ENCODE data around the gene IRF2. TPM values are rescaled to one million over a fixed set of nuclear protein-coding genes. Genes with fewer than 3 reads are reported as not detected.
"Not testable (repeated sequence)": the region's sequence is repeated elsewhere in the genome, so short reads cannot be mapped to it uniquely, and the experiment has no call there.

The IRF2 gene
- total RNA-seq, 1 donor from 2014 or later: 47.6 TPM

DNA sequence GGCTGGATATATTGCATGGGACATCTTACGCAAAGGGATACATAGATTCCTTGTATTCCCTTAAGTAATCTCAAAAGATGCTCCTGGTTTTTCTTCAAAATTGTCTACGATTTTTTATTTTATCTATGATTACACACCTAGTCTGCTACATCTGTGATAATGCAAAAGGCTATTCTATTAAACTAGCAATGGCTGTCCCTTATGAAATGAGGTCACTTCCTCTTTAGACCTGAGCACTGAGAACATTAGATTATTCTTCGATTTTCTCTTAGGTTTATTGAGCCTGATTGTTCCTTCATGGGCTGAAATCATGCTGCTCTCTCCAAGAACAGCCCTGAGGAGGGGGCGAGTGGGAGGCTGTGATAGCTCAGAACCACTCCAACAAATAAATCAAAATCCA, 129.9 kb downstream of the IRF2 start:
- intact Hi-C loops (cut with micrococcal nuclease): loop anchor here (5.0 kb wide), 2 partner anchors 38 to 42 kb away; no protein-coding TSS in a partner anchor
- peaks cover 24% of the 10 kb centered on the region for H3K4me1 Mint-ChIP-seq (ENCODE audit: low read depth)
- no peaks in the 10 kb centered on the region for H3K9me3 Mint-ChIP-seq
- peak overlapping the region; percentile 74 for H3K4me3 Mint-ChIP-seq (ENCODE audit: low read depth)
- DNase-seq (ENCODE audit: low spot score): no peak
- H3K27me3 Mint-ChIP-seq (ENCODE audit: low read depth): no peaks in the 10 kb centered on the region
- no peak overlapping the region for H3K27ac Mint-ChIP-seq
- H3K36me3 Mint-ChIP-seq (ENCODE audit: low read depth): no peaks in the 10 kb centered on the region

DNA sequence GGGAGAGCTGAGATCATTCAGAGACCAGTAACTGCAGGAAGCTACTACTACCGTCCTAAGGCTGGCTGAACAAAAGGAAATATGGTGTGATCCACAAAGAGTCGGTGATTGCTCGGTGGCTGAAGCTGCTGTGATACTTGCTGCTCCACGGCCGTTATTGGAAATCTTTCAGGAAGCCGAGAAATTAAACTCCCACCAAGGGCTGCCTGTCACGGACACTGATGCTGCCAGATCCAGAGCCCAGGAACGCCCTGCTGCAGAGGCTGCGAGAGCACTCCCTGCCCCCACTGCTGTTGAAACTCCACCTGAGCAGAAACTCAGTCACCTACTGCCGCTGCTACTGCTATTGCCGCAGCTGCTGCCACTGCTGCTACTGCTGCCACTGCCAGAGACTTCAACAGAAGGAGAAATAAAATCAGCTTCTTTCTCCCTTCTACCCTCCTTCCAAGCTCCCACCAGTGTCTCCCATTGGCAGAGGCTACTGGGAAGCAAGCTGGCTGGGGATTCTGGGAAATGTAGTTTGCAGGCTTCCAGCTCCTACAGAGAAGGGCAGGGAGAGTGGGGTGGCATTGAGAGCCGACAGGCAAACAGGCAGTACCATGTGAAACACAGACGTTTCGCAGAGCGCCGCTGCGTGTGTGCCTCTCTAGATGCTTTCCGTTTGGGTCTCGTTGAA, 130.7 kb downstream of the IRF2 start:
- DNase-seq (ENCODE audit: low spot score): peak; percentile 31
- H3K27me3 Mint-ChIP-seq (ENCODE audit: low read depth): no peaks in the 10 kb centered on the region
- H3K4me1 Mint-ChIP-seq (ENCODE audit: low read depth): peaks cover 27% of the 10 kb centered on the region
- H3K27ac Mint-ChIP-seq: peak overlapping the region; percentile 68
- peak overlapping the region; percentile 74 for H3K4me3 Mint-ChIP-seq (ENCODE audit: low read depth)
- intact Hi-C loops (cut with micrococcal nuclease): loop anchor here (5.0 kb wide), 2 partner anchors 39 to 41 kb away; no protein-coding TSS in a partner anchor
- H3K9me3 Mint-ChIP-seq: peaks cover 3% of the 10 kb centered on the region
- peaks cover 2% of the 10 kb centered on the region for H3K36me3 Mint-ChIP-seq (ENCODE audit: low read depth)

DNA sequence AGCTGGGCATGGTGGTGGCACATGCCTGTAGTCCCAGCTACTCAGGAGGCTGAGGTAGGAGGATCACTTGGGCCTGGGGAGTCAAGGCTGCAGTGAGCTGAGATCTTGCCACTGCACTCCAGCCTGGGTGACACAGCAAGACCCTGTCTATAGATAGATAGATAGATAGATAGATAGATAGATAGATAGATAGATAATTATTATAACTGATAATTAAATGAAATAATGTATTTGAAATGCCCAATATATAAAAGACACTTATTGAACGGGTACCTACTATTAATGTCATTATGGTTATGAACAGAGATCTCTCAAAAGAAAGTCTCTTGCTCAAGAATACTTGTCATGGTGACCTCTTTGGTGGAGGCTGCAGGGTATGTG, 131.5 kb downstream of the IRF2 start:
- H3K27me3 Mint-ChIP-seq (ENCODE audit: low read depth); DNase-seq (ENCODE audit: low spot score); H3K36me3 Mint-ChIP-seq (ENCODE audit: low read depth); H3K9me3 Mint-ChIP-seq: not testable (repeated sequence)
- Mint-ChIP-seq H3K27ac (peak overlapping the region; percentile 68), H3K4me1 (ENCODE audit: low read depth) (peaks cover 31% of the 10 kb centered on the region), H3K4me3 (ENCODE audit: low read depth) (peak overlapping the region; percentile 74)
- intact Hi-C loops (cut with micrococcal nuclease): loop anchor here (5.0 kb wide), 2 partner anchors 39 to 41 kb away; no protein-coding TSS in a partner anchor

DNA sequence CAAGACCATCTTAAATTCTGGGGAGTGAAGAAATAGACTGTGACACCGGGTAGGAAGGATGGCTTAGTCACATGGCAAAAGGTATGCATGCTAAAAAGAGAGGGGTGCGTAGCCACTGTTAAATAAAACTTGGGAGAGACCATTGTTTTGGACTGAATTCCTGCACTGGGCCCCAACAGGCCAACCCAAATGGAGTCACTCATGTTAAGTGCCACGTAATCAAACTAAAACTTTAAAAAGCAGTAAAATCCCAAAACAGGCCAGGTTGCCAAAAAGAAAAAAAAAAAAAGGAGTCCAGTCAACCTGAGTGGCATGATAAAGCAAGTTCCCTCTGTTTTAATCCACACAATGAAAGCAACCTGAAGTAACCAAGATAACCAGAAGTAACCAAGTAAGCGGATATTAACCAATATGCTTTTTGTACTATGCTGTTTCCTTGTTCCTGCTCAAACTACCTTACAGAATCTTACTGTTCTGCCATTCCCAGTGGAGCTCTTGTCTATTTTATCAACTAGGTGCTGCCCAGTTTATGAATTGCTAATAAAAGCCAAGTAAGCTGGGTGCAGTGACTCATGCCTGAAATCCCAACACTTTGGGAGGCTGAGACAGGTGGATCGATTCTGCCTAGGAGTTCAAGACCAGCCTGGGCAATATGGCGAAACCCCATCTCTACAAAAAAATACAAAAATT, 132.0 kb downstream of the IRF2 start:
- peaks cover 11% of the 10 kb centered on the region for H3K36me3 Mint-ChIP-seq (ENCODE audit: low read depth)

DNA sequence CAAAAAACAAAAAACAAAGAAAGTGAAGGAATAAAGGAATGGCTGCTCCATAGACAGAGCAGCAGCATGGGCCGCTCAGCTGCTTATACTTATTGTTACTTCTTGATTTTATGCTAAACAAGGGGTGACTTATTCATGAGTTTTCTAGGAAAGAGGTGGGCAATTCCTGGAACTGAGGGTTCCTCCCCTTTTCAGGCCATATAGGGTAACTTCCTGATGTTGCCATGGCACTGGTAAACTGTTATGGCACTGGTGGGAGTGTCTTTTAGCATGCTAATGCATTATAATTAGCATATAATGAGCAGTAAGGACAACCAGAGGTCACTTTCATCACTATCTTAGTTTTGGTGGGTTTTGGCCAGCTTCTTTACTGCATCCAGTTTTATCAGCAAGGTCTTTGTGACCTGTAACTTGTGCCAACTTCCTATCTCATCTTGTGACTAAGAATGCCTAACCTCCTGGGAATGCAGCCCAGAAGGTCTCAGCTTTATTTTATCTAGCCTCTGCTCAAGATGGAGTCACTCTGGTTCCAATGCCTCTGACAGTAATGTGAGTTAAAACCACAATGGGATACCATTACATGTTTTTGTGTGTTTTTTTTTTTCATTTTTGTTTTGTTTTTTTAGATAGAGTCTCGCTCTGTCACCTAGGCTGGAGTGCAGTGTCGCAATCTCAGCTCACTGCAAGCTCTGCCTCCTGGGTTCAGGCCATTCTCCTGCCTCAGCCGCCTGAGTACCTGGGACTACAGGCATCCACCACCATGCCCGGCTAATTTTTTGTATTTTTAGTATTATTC, 134.8 kb downstream of the IRF2 start:
- intact Hi-C loops (cut with micrococcal nuclease): loop anchor here (5.0 kb wide), 2 partner anchors 37 to 43 kb away; no protein-coding TSS in a partner anchor
- H3K4me3 Mint-ChIP-seq (ENCODE audit: low read depth); DNase-seq (ENCODE audit: low spot score); H3K27me3 Mint-ChIP-seq (ENCODE audit: low read depth); H3K27ac Mint-ChIP-seq: not testable (repeated sequence)
- Mint-ChIP-seq H3K4me1 (ENCODE audit: low read depth) (peaks cover 38% of the 10 kb centered on the region), H3K9me3 (peaks cover 33% of the 10 kb centered on the region), H3K36me3 (ENCODE audit: low read depth) (peaks cover 16% of the 10 kb centered on the region)

More for the DNA sequence above, 132.0 kb downstream of the IRF2 start:
- Mint-ChIP-seq H3K4me3 (ENCODE audit: low read depth) (peak overlapping the region; percentile 35), H3K9me3 (peaks cover 15% of the 10 kb centered on the region), H3K27me3 (ENCODE audit: low read depth) (no peaks in the 10 kb centered on the region), H3K4me1 (ENCODE audit: low read depth) (peaks cover 29% of the 10 kb centered on the region), H3K27ac (no peak overlapping the region)
- intact Hi-C loops (cut with micrococcal nuclease): loop anchor here (5.0 kb wide), 2 partner anchors 40 kb away; no protein-coding TSS in a partner anchor
- DNase-seq (ENCODE audit: low spot score): no peak

DNA sequence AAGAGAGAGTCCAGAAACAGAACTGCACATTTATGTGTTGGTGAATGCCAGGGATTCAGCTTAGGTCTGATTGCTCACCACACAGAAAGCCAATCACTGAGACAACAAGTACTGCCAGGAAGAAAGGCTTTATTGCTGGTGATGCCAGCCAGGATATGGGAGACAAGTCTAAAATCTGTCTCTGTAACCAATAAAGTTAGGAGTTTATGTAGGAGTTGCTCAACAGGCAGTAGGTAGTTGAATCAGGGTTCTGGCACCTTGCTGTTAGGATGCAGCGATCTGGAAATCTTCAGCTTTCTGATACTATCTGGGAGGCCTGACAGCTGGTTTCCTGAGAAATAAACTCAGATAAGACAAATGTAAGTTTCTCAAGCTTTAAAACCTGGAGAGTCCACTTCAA, 136.4 kb downstream of the IRF2 start:
- no peak overlapping the region for H3K27ac Mint-ChIP-seq
- intact Hi-C loops (cut with micrococcal nuclease): no loop called here
- H3K9me3 Mint-ChIP-seq: peaks cover 33% of the 10 kb centered on the region
- H3K27me3 Mint-ChIP-seq (ENCODE audit: low read depth): no peaks in the 10 kb centered on the region
- H3K36me3 Mint-ChIP-seq (ENCODE audit: low read depth): peaks cover 19% of the 10 kb centered on the region
- no peak overlapping the region for H3K4me3 Mint-ChIP-seq (ENCODE audit: low read depth)
- peaks cover 26% of the 10 kb centered on the region for H3K4me1 Mint-ChIP-seq (ENCODE audit: low read depth)
- DNase-seq (ENCODE audit: low spot score): no peak

Other genes with a start within 250 kb of the IRF2 start
- 90.9 and 94.1 TPM in 2 replicates for gene CASP3, start 174.9 kb upstream of the IRF2 start, total RNA-seq
- gene PRIMPOL, start 175.2 kb upstream of the IRF2 start, total RNA-seq: 16.2 and 17.6 TPM in 2 replicates

Data from activated T-helper 2 cell treated with anti-CD3 and anti-CD28 coated beads, Interferon-gamma antibody, Interleukin-2, Interleukin-4, amounts not matched to agents 10 μg/mL and 5 μg/mL and 100 μg/mL, durations not matched to agents 14 hours and 24 hours and 36 hours (primary cell).